Adrenal gland (tissue), 5 donors: ENCODE results near the gene ZWILCH.

Experiments used
- POLR2A ChIP-seq, 2 donors: fragments of 450-650 bp; IDR thresholded peaks; one replicate each; pipeline ENCODE4 v1.6.1; 2017; ENCODE audit warnings: antibody characterized with exemption in 2 of 2, mild to moderate bottlenecking in 2 of 2, moderate library complexity in 1 of 2
- TF ChIP-seq, protein P1 (sequence below), 6 experiments: fragments of 450-650 bp in 4 of 6; fragments of 200-600 bp in 2 of 6; sonication (generic) in 1 of 6; IDR thresholded peaks; 1 replicate in 5 of 6; 2 replicates in 1 of 6; pipeline versions ENCODE4 v1.5.1 to v1.8.0; 2016 to 2021; ENCODE audit warnings: antibody characterized with exemption in 6 of 6, mild to moderate bottlenecking in 2 of 6, moderate library complexity in 1 of 6
- donor health status: DM: no; HTN: no; CAD: no.

GRCh38 chr15:66560856-66561525 lies 55.9 kb downstream of the ZWILCH start:
- TF ChIP-seq, protein P1, sequence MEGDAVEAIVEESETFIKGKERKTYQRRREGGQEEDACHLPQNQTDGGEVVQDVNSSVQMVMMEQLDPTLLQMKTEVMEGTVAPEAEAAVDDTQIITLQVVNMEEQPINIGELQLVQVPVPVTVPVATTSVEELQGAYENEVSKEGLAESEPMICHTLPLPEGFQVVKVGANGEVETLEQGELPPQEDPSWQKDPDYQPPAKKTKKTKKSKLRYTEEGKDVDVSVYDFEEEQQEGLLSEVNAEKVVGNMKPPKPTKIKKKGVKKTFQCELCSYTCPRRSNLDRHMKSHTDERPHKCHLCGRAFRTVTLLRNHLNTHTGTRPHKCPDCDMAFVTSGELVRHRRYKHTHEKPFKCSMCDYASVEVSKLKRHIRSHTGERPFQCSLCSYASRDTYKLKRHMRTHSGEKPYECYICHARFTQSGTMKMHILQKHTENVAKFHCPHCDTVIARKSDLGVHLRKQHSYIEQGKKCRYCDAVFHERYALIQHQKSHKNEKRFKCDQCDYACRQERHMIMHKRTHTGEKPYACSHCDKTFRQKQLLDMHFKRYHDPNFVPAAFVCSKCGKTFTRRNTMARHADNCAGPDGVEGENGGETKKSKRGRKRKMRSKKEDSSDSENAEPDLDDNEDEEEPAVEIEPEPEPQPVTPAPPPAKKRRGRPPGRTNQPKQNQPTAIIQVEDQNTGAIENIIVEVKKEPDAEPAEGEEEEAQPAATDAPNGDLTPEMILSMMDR (IDR thresholded peaks at IDR 0.05), result no peak
- no peak for TF ChIP-seq POLR2A (IDR thresholded peaks at IDR 0.05)
